Astrocyte of the cerebellum (primary cell): ENCODE measurements around the gene TROAP.
A peak's percentile ranks its signal among the peaks of the same experiment; 100 is the strongest.

Source experiments
- DNase-seq: peaks from one replicate; pipeline ENCODE4 v3.0.0-alpha.2; 2011; ENCODE audit warnings: low read depth
- H3K4me3 ChIP-seq: 2 replicates; pipeline ENCODE4 v1.5.1; 2011; ENCODE audit warnings: mild to moderate bottlenecking, low read depth, low read length, moderate library complexity
- in situ Hi-C: cut with HindIII; loops from 2 replicates; pipeline ENCODE4 v1.10.0; 2017; ENCODE audit warnings: low sequenced_read_pairs
- TF ChIP-seq, protein P1 (sequence below): IDR thresholded peaks from 2 replicates; pipeline ENCODE4 v1.5.1; 2012; ENCODE audit warnings: low read length, low read depth, moderate library complexity, mild to moderate bottlenecking; ENCODE audit errors: missing control alignments

Gene TROAP

DNA sequence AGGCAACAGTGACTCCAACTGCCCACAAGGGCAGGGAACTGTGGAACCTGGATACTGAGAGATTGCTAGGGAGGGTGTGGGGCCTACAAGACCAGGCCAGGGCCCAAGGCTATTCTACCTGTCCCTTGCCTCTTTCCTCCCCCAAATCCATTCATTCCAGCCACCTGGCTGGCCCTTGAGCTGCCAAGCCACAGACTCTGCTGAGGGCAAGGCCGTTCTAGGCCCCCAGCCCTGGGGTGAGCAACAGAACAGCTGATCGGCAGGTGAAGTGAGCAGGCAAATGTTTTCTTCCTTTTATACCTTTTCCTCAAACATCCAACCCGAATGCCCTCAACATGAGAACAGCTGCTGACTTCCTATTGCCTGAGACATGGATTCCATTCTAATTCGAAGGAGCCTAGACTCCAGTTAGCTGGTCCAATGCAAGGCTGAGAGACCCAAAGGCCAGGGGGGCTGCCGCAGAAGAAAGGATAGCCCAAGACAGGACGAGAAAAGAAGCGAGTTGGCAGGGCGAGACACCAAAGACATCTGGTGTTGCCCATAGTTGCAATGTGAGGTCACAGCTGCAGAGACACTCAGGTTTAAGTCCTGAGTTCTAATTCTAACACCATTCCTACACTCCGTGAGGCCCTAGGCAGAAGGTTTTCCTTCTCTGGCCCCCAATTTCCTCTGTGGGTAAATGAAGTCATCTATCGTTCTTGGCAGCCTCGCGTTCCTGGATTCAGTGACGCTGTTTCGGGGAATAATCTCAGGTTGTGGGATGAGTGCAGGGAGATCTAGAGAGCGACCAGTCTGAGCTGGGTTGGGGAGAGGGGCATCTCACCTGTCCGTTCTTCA is 12.3 kb downstream of the TROAP start:
- DNase-seq, result no peak
- TF ChIP-seq, protein P1, sequence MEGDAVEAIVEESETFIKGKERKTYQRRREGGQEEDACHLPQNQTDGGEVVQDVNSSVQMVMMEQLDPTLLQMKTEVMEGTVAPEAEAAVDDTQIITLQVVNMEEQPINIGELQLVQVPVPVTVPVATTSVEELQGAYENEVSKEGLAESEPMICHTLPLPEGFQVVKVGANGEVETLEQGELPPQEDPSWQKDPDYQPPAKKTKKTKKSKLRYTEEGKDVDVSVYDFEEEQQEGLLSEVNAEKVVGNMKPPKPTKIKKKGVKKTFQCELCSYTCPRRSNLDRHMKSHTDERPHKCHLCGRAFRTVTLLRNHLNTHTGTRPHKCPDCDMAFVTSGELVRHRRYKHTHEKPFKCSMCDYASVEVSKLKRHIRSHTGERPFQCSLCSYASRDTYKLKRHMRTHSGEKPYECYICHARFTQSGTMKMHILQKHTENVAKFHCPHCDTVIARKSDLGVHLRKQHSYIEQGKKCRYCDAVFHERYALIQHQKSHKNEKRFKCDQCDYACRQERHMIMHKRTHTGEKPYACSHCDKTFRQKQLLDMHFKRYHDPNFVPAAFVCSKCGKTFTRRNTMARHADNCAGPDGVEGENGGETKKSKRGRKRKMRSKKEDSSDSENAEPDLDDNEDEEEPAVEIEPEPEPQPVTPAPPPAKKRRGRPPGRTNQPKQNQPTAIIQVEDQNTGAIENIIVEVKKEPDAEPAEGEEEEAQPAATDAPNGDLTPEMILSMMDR, result no peak
- no peak overlapping the region for H3K4me3 ChIP-seq
- in situ Hi-C loops, result no loop called here

DNA sequence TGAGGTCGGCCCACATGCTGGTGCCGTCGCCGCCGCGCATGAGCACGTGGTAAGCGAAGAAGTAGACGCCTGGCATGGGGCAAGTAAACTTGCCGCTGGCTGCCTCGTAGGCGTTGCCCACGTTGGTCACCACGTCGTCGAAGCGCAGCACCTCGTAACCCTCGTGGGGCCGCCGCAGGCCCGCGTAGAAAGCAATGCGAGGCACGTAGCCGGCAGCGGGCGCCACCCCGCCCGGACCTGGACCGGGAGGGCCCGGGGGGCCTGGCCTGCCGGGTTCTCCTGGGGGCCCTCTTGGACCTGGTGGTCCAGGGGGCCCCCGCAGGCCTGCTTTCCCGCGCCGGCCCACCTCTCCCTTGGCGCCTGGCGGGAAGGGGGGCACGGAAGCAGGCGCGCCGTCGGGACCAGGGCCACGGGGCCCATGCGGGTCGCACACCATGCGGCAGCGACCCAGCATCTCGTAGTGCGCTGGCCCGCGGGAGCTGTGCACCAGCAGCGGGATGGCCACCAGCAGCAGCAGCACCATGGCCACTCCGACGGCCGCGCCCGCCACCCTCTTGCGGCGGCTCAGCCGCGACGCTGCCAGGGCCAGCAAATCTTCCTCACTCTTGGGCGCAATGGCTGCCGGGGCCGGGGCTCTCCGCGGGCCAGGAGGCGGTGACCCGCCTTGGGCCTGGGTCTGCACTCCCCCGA is 13.0 kb downstream of the TROAP start:
- in situ Hi-C loops, result no loop called here
- no peak overlapping the region for H3K4me3 ChIP-seq
- TF ChIP-seq, protein P1, result no peak
- DNase-seq, result no peak

DNA sequence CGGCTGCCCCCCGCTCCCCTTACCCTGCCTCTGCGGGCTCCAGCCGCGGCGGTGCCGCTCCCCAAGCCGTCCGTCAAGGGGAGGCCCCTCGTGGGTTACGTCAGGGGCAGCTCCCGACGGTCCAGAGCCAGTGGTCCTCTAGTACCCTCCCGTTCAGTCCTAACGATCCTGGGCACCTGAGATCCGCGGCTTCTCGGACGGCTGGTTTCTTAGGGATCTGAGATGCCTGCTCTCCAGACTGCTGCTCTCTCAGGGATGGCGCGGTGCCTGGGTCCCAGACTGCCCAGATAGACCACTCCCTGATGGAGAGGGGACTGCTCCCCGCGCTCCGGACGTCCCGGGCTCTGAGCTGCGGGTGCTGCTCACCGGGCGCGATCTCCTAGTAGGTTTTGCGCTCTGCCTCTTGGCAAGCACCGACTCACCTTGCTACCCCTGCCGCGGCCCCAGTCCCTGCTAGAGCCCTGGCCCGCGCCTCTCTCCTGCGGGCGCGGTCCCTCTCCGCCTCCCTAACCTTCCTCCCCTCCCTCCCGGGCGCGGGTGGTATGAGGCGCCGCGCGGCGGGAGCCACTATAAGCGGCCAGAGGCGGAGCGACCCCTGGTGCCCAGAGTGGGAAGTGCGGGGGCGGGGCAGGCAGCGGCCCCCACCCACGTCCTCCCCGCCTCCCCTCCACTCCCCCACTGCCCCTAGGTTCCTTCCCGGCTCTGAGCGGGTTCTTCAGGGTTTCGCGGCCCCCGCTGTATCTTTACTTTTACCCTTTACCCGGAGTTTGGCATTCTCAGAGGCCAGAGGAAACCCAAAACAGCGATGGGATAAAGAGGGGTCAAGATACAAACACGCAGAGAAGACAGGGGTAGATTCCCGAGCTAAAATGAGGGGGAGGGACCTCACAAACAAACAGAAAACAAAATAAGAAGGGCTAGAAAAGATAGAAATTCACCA is 13.9 kb downstream of the TROAP start, which contains the start of gene C1QL4:
Gene C1QL4 (minus strand): TSS at position 544 of the 940 bp plus-strand sequence. CDS start 711 bp downstream, outside the sequence.
- DNase-seq, result peak; percentile 9
- in situ Hi-C loops, result no loop called here
- TF ChIP-seq, protein P1, result peak; percentile 86
- peak within 1 kb of the TSS; percentile 25 for H3K4me3 ChIP-seq

DNA sequence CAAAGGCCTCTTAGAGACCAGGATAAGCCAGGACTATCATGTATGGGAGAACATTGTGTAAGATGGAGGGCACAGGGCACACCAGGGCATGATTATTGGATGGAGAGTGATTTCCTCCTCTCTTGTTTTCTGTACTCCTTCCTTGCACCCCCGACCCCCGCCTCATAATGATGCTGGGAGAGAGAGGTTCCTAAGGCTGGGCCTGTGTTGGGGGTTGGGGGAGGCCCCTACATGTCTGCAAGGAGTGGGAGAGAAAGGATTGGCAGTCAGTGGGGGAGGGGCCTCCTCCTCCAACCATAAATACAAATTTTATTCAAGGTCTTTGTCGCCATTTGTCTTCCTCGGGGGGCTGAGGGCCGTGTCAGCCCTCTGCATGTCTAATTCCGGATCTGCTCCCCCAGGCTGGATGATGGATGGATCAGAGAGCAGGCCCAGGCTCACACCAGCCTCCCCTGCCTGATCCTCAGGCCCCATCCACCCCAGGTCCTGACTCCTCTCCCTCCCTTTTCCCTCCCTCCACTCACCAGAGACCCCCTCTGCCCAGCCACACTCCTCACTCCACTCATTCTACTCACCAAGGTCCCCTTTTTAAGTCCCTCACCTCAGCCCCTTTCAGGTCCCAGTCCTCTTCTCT is 15.9 kb downstream of the TROAP start:
- TF ChIP-seq, protein P1, result no peak
- no peak overlapping the region for H3K4me3 ChIP-seq
- no peak for DNase-seq
- in situ Hi-C loops, result no loop called here

DNA sequence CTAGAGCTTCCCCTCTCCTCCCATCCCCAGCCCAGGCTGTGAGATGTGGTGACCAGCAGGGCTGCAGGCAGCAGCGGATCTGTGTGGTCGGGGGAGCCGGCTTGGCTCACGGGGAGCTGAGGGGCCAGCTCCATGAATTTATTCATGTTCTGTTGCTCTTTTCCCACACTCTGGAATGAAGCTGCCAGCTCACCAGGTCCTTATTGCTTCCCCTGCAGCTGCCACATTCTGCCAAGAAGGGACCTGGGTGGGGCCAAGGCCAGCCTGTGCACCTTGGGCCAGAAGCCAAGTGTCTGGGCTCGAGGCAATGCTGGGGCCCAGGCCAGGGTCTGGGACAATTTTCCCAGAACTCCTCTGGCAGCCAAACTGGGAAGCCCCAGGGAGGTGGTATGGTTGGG is 16.4 kb downstream of the TROAP start:
- in situ Hi-C loops, result no loop called here
- TF ChIP-seq, protein P1, result no peak
- DNase-seq, result no peak
- H3K4me3 ChIP-seq, result no peak overlapping the region
